ENCODE results near the gene LCN6.
"Not testable (repeated sequence)": the region's sequence is repeated elsewhere in the genome, so short reads cannot be mapped to it uniquely, and the experiment has no call there.

LCN6 gene

DNA sequence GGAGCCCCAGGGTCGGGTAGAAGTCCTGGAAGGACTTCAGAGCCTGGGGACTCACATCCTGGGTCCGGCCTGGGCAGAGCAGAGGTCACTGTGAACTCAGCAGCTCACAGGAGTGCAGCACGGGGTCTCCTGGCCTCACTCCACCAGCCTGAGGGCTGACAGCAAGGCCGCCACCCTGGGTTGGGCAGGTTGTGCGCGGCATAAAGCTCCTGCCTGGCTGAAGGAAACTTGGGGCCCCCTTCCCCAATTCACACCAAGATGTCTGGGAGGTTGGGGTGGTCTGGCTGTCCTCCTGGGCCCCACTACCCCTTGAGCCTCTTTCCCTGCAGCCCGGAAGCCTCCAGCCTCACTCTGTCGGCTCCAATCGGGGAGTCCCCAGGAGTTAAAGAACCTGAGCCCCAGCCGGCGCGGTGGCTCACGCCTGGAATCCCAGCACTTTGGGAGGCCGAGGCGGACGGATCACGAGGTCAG lies 13.9 kb upstream of the LCN6 start:
- Histone ChIP-seq H3K36me3 (ENCODE audit: control insufficient read depth, insufficient read depth, low read length) (no peaks in the 10 kb centered on the region), H3K9ac (ENCODE audit: low read length) (no peak overlapping the region), H3K4me1 (ENCODE audit: control insufficient read depth, insufficient read depth, low read length) (no peaks in the 10 kb centered on the region), H3K27me3 (ENCODE audit: control insufficient read depth, insufficient read depth, low read length) (peaks cover 17% of the 10 kb centered on the region), H3K4me3 (ENCODE audit: low read length) (no peak overlapping the region), H3K9me3 (ENCODE audit: control insufficient read depth, low read length) (no peaks in the 10 kb centered on the region)

DNA sequence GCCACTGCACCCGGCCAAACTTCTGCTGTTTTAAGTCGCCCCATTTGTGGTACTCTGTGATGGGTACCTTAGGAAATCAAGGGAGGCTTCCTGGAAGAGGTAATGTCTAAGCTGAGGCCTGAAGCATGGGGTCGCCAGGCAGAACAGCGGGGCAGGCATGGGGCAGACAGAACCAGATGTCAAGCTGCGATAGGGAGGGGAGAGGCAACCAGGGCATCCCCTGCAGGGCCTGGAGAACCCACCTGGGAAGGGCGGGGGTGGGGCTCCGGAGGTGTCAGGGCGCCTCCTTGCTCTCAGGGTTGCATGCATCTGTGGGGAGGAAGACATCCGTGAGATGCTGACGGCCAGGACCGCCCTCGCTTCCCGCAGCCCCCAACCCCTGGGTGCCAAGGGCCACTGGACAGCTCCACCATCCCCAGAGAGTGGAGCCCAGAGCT lies 13.2 kb upstream of the LCN6 start:
- peaks cover 17% of the 10 kb centered on the region for H3K27me3 ChIP-seq (ENCODE audit: control insufficient read depth, insufficient read depth, low read length)
- H3K36me3 ChIP-seq (ENCODE audit: control insufficient read depth, insufficient read depth, low read length), result no peaks in the 10 kb centered on the region
- no peaks in the 10 kb centered on the region for H3K9me3 ChIP-seq (ENCODE audit: control insufficient read depth, low read length)
- H3K4me1 ChIP-seq (ENCODE audit: control insufficient read depth, insufficient read depth, low read length), result no peaks in the 10 kb centered on the region
- H3K9ac ChIP-seq (ENCODE audit: low read length), result no peak overlapping the region
- H3K4me3 ChIP-seq (ENCODE audit: low read length), result no peak overlapping the region

GRCh38 chr9:136760834-136761544 lies 12.7 kb upstream of the LCN6 start:
- H3K9ac ChIP-seq (ENCODE audit: low read length), result not testable (repeated sequence)

DNA sequence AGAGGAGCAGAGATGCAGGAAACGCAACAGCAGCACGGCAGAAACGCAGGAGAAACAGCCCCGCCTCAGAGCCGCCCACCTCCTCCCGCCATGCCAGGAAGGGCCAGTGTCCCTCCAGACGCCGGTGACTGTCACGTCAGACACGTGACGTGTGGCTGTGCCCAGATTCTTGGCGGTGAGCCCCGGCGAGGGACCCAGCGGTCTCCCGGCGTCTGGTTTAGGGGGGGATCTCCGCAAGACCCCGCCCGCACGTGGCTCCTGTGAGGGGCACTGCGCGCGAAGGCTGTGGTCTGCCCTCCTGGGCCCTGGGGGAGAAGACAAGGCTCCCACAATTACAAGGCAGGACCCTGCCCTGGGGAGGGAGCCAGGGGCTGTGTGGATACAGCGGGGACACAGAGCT lies 12.1 kb upstream of the LCN6 start:
- Histone ChIP-seq H3K4me3 (ENCODE audit: low read length) (no peak overlapping the region), H3K4me1 (ENCODE audit: control insufficient read depth, insufficient read depth, low read length) (no peaks in the 10 kb centered on the region), H3K9ac (ENCODE audit: low read length) (no peak overlapping the region), H3K9me3 (ENCODE audit: control insufficient read depth, low read length) (no peaks in the 10 kb centered on the region), H3K36me3 (ENCODE audit: control insufficient read depth, insufficient read depth, low read length) (no peaks in the 10 kb centered on the region), H3K27me3 (ENCODE audit: control insufficient read depth, insufficient read depth, low read length) (peaks cover 17% of the 10 kb centered on the region)

More at GRCh38 chr9:136760834-136761544, 12.7 kb upstream of the LCN6 start:
- H3K36me3 ChIP-seq (ENCODE audit: control insufficient read depth, insufficient read depth, low read length); H3K4me1 ChIP-seq (ENCODE audit: control insufficient read depth, insufficient read depth, low read length); H3K4me3 ChIP-seq (ENCODE audit: low read length); H3K9me3 ChIP-seq (ENCODE audit: control insufficient read depth, low read length): not testable (repeated sequence)
- peaks cover 17% of the 10 kb centered on the region for H3K27me3 ChIP-seq (ENCODE audit: control insufficient read depth, insufficient read depth, low read length)

DNA sequence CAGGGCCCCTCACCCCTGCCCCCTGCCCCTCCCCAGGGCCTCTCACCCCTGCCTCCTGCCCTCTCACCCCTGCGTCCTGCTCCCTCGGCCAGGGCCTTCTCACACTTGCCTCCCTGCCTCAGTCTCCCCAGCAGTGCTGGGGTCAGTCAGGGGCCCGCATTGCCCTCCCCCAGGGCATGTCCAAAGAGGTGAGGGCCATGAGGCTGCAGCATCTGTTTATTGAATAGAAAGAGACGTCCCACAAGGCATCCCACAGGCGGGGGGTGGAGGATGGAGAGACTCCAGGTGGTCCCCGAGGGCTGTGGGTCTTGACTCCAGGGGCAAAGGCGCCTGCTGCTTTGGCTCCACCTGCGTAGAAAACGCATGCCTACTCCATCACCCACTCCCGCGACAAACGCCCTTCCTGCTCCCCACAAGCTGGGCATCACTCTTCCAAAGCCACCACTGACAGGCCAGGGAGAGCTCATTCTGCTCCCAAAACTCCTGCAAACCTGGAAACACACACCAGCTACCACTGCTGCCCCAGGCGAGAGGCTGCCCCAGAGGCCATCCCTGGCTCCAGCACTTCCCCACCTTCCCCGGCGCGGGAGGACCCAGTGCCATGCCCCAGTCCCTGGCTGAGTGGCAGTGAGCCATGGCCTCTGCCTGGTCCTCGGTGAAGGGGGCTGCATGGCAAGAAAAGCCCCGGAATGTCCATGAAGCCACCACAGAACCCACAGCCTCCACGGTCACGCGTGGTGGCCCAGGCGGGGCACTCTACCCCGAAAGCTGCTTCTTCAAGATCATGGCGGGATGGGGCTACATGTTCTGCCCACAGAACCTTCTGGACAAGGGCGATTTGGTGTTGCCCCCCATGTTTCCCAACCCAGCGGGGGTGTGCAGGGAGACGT lies 11.4 kb upstream of the LCN6 start:
- Histone ChIP-seq H3K9ac (ENCODE audit: low read length) (no peak overlapping the region), H3K9me3 (ENCODE audit: control insufficient read depth, low read length) (no peaks in the 10 kb centered on the region), H3K27me3 (ENCODE audit: control insufficient read depth, insufficient read depth, low read length) (peaks cover 14% of the 10 kb centered on the region), H3K4me3 (ENCODE audit: low read length) (no peak overlapping the region), H3K36me3 (ENCODE audit: control insufficient read depth, insufficient read depth, low read length) (no peaks in the 10 kb centered on the region), H3K4me1 (ENCODE audit: control insufficient read depth, insufficient read depth, low read length) (no peaks in the 10 kb centered on the region)

- Histone ChIP-seq H3K9ac (ENCODE audit: low read length) (no peak overlapping the region), H3K4me3 (ENCODE audit: low read length) (no peak overlapping the region), H3K9me3 (ENCODE audit: control insufficient read depth, low read length) (no peaks in the 10 kb centered on the region), H3K27me3 (ENCODE audit: control insufficient read depth, insufficient read depth, low read length) (peaks cover 8% of the 10 kb centered on the region), H3K36me3 (ENCODE audit: control insufficient read depth, insufficient read depth, low read length) (no peaks in the 10 kb centered on the region), H3K4me1 (ENCODE audit: control insufficient read depth, insufficient read depth, low read length) (no peaks in the 10 kb centered on the region)
These were observed 10.7 kb upstream of the LCN6 start for GRCh38 chr9:136759001-136759400.

GRCh38 chr9:136757751-136758140 lies 9.4 kb upstream of the LCN6 start:
- H3K27me3 ChIP-seq (ENCODE audit: control insufficient read depth, insufficient read depth, low read length), result no peaks in the 10 kb centered on the region
- no peak overlapping the region for H3K4me3 ChIP-seq (ENCODE audit: low read length)
- no peaks in the 10 kb centered on the region for H3K36me3 ChIP-seq (ENCODE audit: control insufficient read depth, insufficient read depth, low read length)
- H3K9me3 ChIP-seq (ENCODE audit: control insufficient read depth, low read length), result no peaks in the 10 kb centered on the region
- no peaks in the 10 kb centered on the region for H3K4me1 ChIP-seq (ENCODE audit: control insufficient read depth, insufficient read depth, low read length)
- H3K9ac ChIP-seq (ENCODE audit: low read length), result no peak overlapping the region

GRCh38 chr9:136757328-136757727 lies 9.0 kb upstream of the LCN6 start:
- Histone ChIP-seq H3K4me3 (ENCODE audit: low read length) (no peak overlapping the region), H3K4me1 (ENCODE audit: control insufficient read depth, insufficient read depth, low read length) (no peaks in the 10 kb centered on the region), H3K36me3 (ENCODE audit: control insufficient read depth, insufficient read depth, low read length) (no peaks in the 10 kb centered on the region), H3K9me3 (ENCODE audit: control insufficient read depth, low read length) (no peaks in the 10 kb centered on the region), H3K9ac (ENCODE audit: low read length) (no peak overlapping the region), H3K27me3 (ENCODE audit: control insufficient read depth, insufficient read depth, low read length) (no peaks in the 10 kb centered on the region)

DNA sequence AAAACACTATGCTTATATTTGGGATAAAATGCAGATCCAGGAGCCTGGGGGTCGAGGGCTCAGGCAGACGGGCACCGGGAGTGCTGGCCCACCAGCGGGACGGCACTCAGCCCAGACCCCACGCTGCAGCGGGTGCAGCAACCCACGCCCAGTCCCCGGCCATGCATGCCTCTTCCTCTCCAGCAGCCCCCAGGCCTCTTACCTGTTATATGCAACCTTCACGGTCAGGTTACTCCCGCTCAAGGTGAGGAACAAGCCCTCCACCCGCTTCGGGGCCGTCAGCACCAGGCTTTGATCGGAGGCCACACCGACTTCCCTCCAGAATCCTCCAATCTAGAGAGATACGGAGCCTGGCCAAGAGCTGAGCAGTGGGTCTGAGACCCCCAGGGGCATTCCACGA lies 8.5 kb upstream of the LCN6 start:
- H3K9me3 ChIP-seq (ENCODE audit: control insufficient read depth, low read length), result no peaks in the 10 kb centered on the region
- no peaks in the 10 kb centered on the region for H3K36me3 ChIP-seq (ENCODE audit: control insufficient read depth, insufficient read depth, low read length)
- no peak overlapping the region for H3K9ac ChIP-seq (ENCODE audit: low read length)
- no peaks in the 10 kb centered on the region for H3K27me3 ChIP-seq (ENCODE audit: control insufficient read depth, insufficient read depth, low read length)
- H3K4me1 ChIP-seq (ENCODE audit: control insufficient read depth, insufficient read depth, low read length), result no peaks in the 10 kb centered on the region
- H3K4me3 ChIP-seq (ENCODE audit: low read length), result no peak overlapping the region

GRCh38 chr9:136756134-136756438 lies 7.8 kb upstream of the LCN6 start:
- Histone ChIP-seq H3K9me3 (ENCODE audit: control insufficient read depth, low read length) (no peaks in the 10 kb centered on the region), H3K4me3 (ENCODE audit: low read length) (no peak overlapping the region), H3K4me1 (ENCODE audit: control insufficient read depth, insufficient read depth, low read length) (no peaks in the 10 kb centered on the region), H3K27me3 (ENCODE audit: control insufficient read depth, insufficient read depth, low read length) (no peaks in the 10 kb centered on the region), H3K36me3 (ENCODE audit: control insufficient read depth, insufficient read depth, low read length) (no peaks in the 10 kb centered on the region), H3K9ac (ENCODE audit: low read length) (no peak overlapping the region)

DNA sequence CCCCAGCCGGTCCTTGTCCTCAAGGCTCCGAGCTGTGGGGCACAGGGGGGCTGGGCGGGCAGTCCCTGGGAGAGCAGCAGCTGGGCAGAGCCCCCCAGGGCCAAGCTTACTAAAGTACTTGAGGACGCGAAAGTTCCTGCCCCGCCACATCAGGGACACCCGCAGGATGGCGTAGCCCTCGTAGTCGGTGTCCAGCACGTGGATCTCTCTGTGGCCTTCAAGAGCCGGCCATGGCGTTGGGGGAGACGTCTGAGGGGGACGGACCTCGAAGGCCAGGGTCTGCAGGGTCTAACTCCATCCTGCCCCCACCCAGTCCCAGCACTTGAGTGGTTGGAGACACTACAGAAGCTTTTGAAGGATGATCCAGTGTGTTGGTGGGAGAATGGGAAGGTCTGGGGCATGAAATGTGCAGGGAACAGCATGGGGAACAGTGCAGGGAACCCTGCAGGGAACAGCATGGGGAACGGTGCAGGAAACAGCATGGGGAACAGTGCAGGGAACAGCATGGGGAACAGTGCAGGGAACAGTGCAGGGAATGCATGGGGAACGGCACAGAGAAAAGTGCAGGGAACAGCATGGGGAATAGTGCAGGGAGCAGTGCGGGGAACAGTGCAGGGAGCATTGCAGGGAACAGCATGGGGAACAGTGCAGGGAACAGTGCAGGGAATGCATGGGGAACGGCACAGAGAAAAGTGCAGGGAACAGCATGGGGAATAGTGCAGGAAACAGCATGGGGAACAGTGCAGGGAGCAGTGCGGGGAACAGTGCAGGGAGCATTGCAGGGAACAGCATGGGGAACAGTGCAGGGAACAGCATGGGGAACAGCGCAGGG lies 7.2 kb upstream of the LCN6 start:
- H3K27me3 ChIP-seq (ENCODE audit: control insufficient read depth, insufficient read depth, low read length); H3K4me3 ChIP-seq (ENCODE audit: low read length); H3K36me3 ChIP-seq (ENCODE audit: control insufficient read depth, insufficient read depth, low read length); H3K9ac ChIP-seq (ENCODE audit: low read length); H3K4me1 ChIP-seq (ENCODE audit: control insufficient read depth, insufficient read depth, low read length); H3K9me3 ChIP-seq (ENCODE audit: control insufficient read depth, low read length): not testable (repeated sequence)

Measured in mucosa of stomach (tissue), 1 donor.